Amygdala (tissue), 56 donors: Measurements from ENCODE around the gene TTLL9.
"Not testable (repeated sequence)": the region's sequence is repeated elsewhere in the genome, so short reads cannot be mapped to it uniquely, and the experiment has no call there.

Experiments used
- DNase-seq, 56 donors: peaks; one replicate each; lab custom pipeline; 2025; lab: John Stamatoyannopoulos, UW

Gene TTLL9

GRCh38 chr20:31915491-31916280, 45.3 kb downstream of the TTLL9 start:
- DNase-seq, result no peak

GRCh38 chr20:31916708-31917107, 46.3 kb downstream of the TTLL9 start:
- DNase-seq, result no peak

GRCh38 chr20:31917962-31918412, 47.6 kb downstream of the TTLL9 start:
- not testable (repeated sequence) for DNase-seq

- DNase-seq, result no peak
Observed at GRCh38 chr20:31918466-31919105, 48.2 kb downstream of the TTLL9 start.

GRCh38 chr20:31919410-31920155, 49.1 kb downstream of the TTLL9 start:
- DNase-seq, result no peak

GRCh38 chr20:31920275-31920855, 49.9 kb downstream of the TTLL9 start:
- DNase-seq, result no peak

- not testable (repeated sequence) for DNase-seq
Observed at GRCh38 chr20:31921480-31921879, 51.0 kb downstream of the TTLL9 start.

GRCh38 chr20:31922181-31922580, 51.7 kb downstream of the TTLL9 start:
- no peak for DNase-seq

GRCh38 chr20:31922588-31922987, 52.2 kb downstream of the TTLL9 start:
- no peak for DNase-seq

- DNase-seq, result no peak
Observed at GRCh38 chr20:31923388-31924331, 53.2 kb downstream of the TTLL9 start.

GRCh38 chr20:31924561-31924960, 54.1 kb downstream of the TTLL9 start:
- no peak for DNase-seq

GRCh38 chr20:31925631-31926030, 55.2 kb downstream of the TTLL9 start:
- DNase-seq, result no peak

GRCh38 chr20:31926493-31926892, 56.1 kb downstream of the TTLL9 start:
- DNase-seq, result no peak

- no peak for DNase-seq
Observed at GRCh38 chr20:31927627-31928159, 57.3 kb downstream of the TTLL9 start.

- DNase-seq, result not testable (repeated sequence)
Observed at GRCh38 chr20:31929631-31930030, 59.2 kb downstream of the TTLL9 start.

GRCh38 chr20:31930779-31931178, 60.3 kb downstream of the TTLL9 start:
- DNase-seq, result no peak

- DNase-seq, result no peak
Observed at GRCh38 chr20:31933698-31934097, 63.3 kb downstream of the TTLL9 start.

GRCh38 chr20:31934491-31934890, 64.1 kb downstream of the TTLL9 start:
- no peak for DNase-seq

- no peak for DNase-seq
Observed at GRCh38 chr20:31934968-31935764, 64.7 kb downstream of the TTLL9 start.
